Neural crest cell (in vitro differentiated cells): ENCODE measurements around the gene NR3C1. TPM values are rescaled to one million over a fixed set of nuclear protein-coding genes. Genes with fewer than 3 reads are reported as not detected.

Experiments used
- DNase-seq: peaks from one replicate; pipeline ENCODE4 v3.0.0; 2021; ENCODE audit warnings: low read depth, mixed read lengths, low spot score
- H3K27ac Mint-ChIP-seq: one replicate; pipeline ENCODE4 v1.8.0; 2021; ENCODE audit warnings: mild to moderate bottlenecking, mixed read lengths; ENCODE audit not compliant: unreplicated experiment
- H3K27me3 Mint-ChIP-seq: 2 replicates; pipeline ENCODE4 v1.8.0; 2021; ENCODE audit warnings: low read depth, mild to moderate bottlenecking, mixed read lengths
- H3K36me3 Mint-ChIP-seq: 2 replicates; pipeline ENCODE4 v1.8.0; 2021; ENCODE audit warnings: low read depth, mild to moderate bottlenecking, mixed read lengths
- H3K4me1 Mint-ChIP-seq: 2 replicates; pipeline ENCODE4 v1.8.0; 2021; ENCODE audit warnings: mixed read lengths
- H3K4me3 Mint-ChIP-seq: one replicate; pipeline ENCODE4 v1.8.0; 2021; ENCODE audit warnings: mild to moderate bottlenecking, mixed read lengths
- H3K9me3 Mint-ChIP-seq: 2 replicates; pipeline ENCODE4 v1.8.0; 2021; ENCODE audit warnings: mixed read lengths
- total RNA-seq: library from RNA; stranded (reverse); gene quantifications from 2 replicates; pipeline ENCODE4 v1.2.1, GENCODE V29; 2021
- TF ChIP-seq, protein P1 (sequence below): fragments of 200-600 bp; sonication (generic); conservative IDR thresholded peaks from 2 replicates; pipeline ENCODE4 v1.5.0; 2021; ENCODE audit warnings: antibody characterized with exemption, mild to moderate bottlenecking

NR3C1 gene
- total RNA-seq, 1 donor from 2014 or later, result 1.8 TPM

DNA sequence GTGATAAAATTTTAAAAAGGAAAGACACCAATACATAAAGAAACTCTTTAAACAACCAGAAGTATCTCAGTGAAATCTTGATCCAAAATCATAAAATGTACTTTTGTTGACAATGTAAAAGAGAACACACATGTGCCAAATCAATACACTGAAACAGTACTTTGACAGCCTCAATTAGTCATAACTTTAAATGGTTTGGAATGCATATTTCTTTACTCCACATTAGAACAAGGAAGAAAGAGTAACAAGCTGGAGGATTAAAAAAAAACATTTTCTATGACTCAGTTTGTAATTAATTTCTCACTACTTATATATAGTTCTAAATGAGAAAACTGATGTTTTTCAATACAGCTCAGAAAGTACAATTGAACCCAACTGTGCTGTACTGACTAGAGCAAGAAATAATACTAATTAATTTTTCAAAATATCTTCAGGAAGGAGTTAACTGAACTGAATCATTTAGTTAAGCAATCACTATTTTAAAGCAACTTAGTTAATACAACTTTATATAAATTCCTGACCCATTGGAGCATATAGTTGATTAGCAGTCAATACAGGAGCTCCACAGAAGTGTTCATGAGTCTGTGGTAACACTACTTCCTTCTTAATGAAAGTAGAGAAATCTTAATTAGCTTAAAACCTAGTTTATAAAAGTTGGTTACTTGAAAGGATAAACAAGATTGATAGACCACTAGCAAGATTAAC, 101.0 kb downstream of the NR3C1 start:
- H3K27me3 Mint-ChIP-seq, result no peaks in the 10 kb centered on the region
- DNase-seq, result no peak
- TF ChIP-seq, protein P1, sequence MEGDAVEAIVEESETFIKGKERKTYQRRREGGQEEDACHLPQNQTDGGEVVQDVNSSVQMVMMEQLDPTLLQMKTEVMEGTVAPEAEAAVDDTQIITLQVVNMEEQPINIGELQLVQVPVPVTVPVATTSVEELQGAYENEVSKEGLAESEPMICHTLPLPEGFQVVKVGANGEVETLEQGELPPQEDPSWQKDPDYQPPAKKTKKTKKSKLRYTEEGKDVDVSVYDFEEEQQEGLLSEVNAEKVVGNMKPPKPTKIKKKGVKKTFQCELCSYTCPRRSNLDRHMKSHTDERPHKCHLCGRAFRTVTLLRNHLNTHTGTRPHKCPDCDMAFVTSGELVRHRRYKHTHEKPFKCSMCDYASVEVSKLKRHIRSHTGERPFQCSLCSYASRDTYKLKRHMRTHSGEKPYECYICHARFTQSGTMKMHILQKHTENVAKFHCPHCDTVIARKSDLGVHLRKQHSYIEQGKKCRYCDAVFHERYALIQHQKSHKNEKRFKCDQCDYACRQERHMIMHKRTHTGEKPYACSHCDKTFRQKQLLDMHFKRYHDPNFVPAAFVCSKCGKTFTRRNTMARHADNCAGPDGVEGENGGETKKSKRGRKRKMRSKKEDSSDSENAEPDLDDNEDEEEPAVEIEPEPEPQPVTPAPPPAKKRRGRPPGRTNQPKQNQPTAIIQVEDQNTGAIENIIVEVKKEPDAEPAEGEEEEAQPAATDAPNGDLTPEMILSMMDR, result no peak
- peaks cover 7% of the 10 kb centered on the region for H3K9me3 Mint-ChIP-seq
- no peak overlapping the region for H3K4me3 Mint-ChIP-seq
- H3K36me3 Mint-ChIP-seq, result peaks cover 2% of the 10 kb centered on the region
- no peak overlapping the region for H3K27ac Mint-ChIP-seq
- no peaks in the 10 kb centered on the region for H3K4me1 Mint-ChIP-seq

DNA sequence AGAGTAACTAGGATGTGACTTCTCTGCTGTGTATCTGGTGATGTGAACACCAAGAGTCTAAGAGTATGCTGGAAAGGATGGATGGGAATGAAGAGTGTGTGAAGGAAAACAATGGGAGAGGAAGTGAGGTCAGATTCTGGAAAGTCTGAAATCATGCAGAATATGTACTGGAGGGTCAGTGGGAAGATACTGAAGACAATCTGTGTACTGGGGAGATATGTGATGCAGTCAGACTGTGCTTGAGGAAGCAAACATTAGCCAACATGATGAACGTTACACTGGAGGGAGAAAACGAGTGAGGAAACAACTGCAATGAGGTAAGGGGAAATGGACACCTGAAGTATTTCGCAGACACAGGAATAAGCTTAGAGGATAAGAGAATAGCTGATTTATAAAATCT, 105.7 kb downstream of the NR3C1 start:
- Mint-ChIP-seq H3K4me3 (no peak overlapping the region), H3K27ac (no peak overlapping the region), H3K9me3 (no peaks in the 10 kb centered on the region), H3K4me1 (no peaks in the 10 kb centered on the region), H3K27me3 (no peaks in the 10 kb centered on the region), H3K36me3 (no peaks in the 10 kb centered on the region)
- DNase-seq, result no peak
- TF ChIP-seq, protein P1, result no peak

DNA sequence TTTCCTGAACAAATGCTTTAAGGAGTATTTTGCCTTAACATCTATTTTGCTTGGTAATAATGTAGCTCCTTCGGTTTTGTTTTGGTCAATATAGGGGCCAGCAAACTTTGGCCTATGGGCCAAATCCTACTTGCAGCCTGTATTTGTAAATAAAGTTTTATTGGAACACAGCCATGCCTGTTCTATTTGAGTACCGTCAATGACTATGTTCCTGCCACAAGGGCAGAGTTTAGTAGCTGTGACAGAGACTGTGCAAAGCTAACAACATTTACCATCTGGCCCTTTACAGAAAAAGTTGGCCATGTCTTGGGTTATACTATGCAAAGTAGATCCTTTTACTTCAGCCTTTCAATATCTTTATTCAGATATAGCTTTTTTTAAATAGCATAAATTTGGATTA, 113.4 kb downstream of the NR3C1 start:
- Mint-ChIP-seq H3K36me3 (no peaks in the 10 kb centered on the region), H3K4me1 (no peaks in the 10 kb centered on the region), H3K9me3 (no peaks in the 10 kb centered on the region), H3K27ac (no peak overlapping the region), H3K27me3 (no peaks in the 10 kb centered on the region), H3K4me3 (no peak overlapping the region)
- no peak for DNase-seq
- TF ChIP-seq, protein P1, result no peak

DNA sequence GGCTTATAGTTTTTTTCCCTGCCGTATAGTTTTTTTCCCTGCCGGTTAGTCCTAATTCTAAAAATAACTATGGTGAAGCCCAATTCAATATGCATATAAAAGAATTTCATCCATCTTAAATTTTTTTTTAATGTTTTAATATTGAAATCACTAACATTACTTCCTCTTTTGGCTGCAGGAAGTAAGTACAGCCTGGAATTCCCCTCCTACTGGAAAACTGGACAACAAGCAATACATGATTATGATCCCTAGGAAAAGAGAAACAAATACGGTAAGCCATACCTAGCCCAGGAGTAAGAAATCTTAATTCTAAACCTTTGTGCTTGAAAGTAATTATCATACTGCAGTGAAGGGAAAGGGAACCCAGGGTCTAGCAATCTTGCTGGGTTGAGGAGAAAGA, 119.0 kb downstream of the NR3C1 start:
- no peak overlapping the region for H3K27ac Mint-ChIP-seq
- no peaks in the 10 kb centered on the region for H3K27me3 Mint-ChIP-seq
- H3K4me3 Mint-ChIP-seq, result no peak overlapping the region
- H3K4me1 Mint-ChIP-seq, result no peaks in the 10 kb centered on the region
- H3K9me3 Mint-ChIP-seq, result peaks cover 5% of the 10 kb centered on the region
- H3K36me3 Mint-ChIP-seq, result peaks cover 4% of the 10 kb centered on the region
- no peak for DNase-seq
- TF ChIP-seq, protein P1, result no peak

DNA sequence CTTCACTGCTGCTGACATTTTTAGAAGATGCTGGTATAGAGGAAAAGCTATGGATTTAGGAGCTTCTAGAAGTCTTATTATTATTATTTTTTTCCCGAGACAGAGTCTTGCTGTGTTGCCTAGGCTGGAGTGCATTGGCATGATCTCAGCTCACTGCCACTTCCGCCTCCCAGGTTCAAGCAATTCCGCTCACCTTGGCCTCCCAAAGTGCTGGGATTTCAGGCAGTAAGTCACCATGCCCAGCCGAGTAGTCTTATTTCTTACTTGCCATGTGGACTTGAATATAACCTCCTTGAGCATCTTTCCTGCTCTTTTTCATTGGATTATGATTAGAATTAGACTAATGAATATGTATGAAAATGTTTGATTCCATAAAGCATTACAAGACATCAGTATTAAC, 119.5 kb downstream of the NR3C1 start:
- H3K27me3 Mint-ChIP-seq, result no peaks in the 10 kb centered on the region
- H3K4me1 Mint-ChIP-seq, result no peaks in the 10 kb centered on the region

More for the DNA sequence above, 119.5 kb downstream of the NR3C1 start:
- H3K27ac Mint-ChIP-seq, result no peak overlapping the region
- H3K36me3 Mint-ChIP-seq, result peaks cover 4% of the 10 kb centered on the region
- H3K9me3 Mint-ChIP-seq, result peaks cover 5% of the 10 kb centered on the region
- TF ChIP-seq, protein P1, result no peak
- no peak overlapping the region for H3K4me3 Mint-ChIP-seq
- no peak for DNase-seq
